ENCODE measurements around the gene RASGRF2.

GRCh38 chr5:81241961-81242648 lies 281.9 kb downstream of the RASGRF2 start:
- TF ChIP-seq CTCF (IDR thresholded peaks at IDR 0.05) = no peak
- TF ChIP-seq POLR2AphosphoS5 (IDR thresholded peaks at IDR 0.05) = no peak
- no peak for TF ChIP-seq POLR2A (IDR thresholded peaks at IDR 0.05)

All from suprapubic skin (tissue), 4 donors.